Measurements from ENCODE around the gene NEDD4L.

GRCh38 chr18:58178511-58178910, 134.5 kb downstream of the NEDD4L start:
- no peak for TF ChIP-seq CTCF (IDR thresholded peaks at IDR 0.05; ENCODE audit: insufficient read depth, low read depth, low read length)
- no peak for TF ChIP-seq EZH2 (IDR thresholded peaks at IDR 0.05; ENCODE audit: insufficient read depth, low read length)
